ENCODE measurements around the gene DDIAS. TPM values are rescaled to one million over a fixed set of nuclear protein-coding genes. Genes with fewer than 3 reads are reported as not detected.

The DDIAS gene
- total and polyA plus RNA-seq, 2 donors (not counting 1 experiment from before 2014, with no cell fraction given), result 1.7 to 3.3 TPM

GRCh38 chr11:82978422-82979099 lies 77.0 kb downstream of the DDIAS start:
- Mint-ChIP-seq H3K27ac (no peak overlapping the region), H3K9me3 (ENCODE audit: insufficient read depth) (no peaks in the 10 kb centered on the region), H3K27me3 (no peaks in the 10 kb centered on the region), H3K4me1 (peaks cover 51% of the 10 kb centered on the region), H3K4me3 (no peak overlapping the region)
- Histone ChIP-seq H3K4me3 (ENCODE audit: control extremely low read depth in 1 of 5, extremely low read depth in 1 of 5, insufficient read depth in 1 of 5, low read depth in 2 of 5, low read length in 4 of 5) (no peak overlapping the region), H3K79me2 (ENCODE audit: control insufficient read depth, insufficient read depth, low read length) (peaks cover 5% of the 10 kb centered on the region), H3K27ac (ENCODE audit: low read length in 2 of 2) (peak overlapping the region in 1 of 2 donors; percentile 33), H2AFZ (ENCODE audit: insufficient read depth, low read depth, low read length, poor library complexity, severe bottlenecking) (no peak overlapping the region), H3K36me3 (replicated peaks in 1 of 2; ENCODE audit: control extremely low read depth in 1 of 2, control insufficient read depth in 1 of 2, extremely low read depth in 1 of 2, insufficient read depth in 2 of 2, low read length in 1 of 2) (peaks cover 1 to 23% of the 10 kb centered on the region in 2 experiments), H4K20me1 (ENCODE audit: control insufficient read depth, insufficient read depth, low read length, poor library complexity, severe bottlenecking) (no peaks in the 10 kb centered on the region), H3K4me2 (replicated peaks; ENCODE audit: low read depth, low read length, poor library complexity, severe bottlenecking) (no peak overlapping the region), H3K9ac (ENCODE audit: low read length) (no peak overlapping the region), H3K27me3 (replicated peaks in 1 of 4; ENCODE audit: control extremely low read depth in 1 of 4, control insufficient read depth in 3 of 4, insufficient read depth in 4 of 4, low read length in 3 of 4) (no peaks in the 10 kb centered on the region), H3K9me3 (ENCODE audit: control extremely low read depth in 1 of 3, control insufficient read depth in 2 of 3, insufficient read depth in 1 of 3, low read length in 2 of 3) (no peaks in the 10 kb centered on the region), H3K4me1 (ENCODE audit: control insufficient read depth in 2 of 2, insufficient read depth in 2 of 2, low read length in 2 of 2) (peaks cover 22% of the 10 kb centered on the region in 2 donors)
- WGBS (ENCODE audit: insufficient coverage), result 83% methylated on average over 3 of the region's 6 CpGs
- DNase-seq, result no peak
- POLR2A ChIA-PET, result no interaction called here
- no peak for TF ChIP-seq EZH2 (IDR thresholded peaks at IDR 0.05; ENCODE audit: borderline replicate concordance, insufficient read depth, low read depth, low read length, poor library complexity, severe bottlenecking)
- TF ChIP-seq CTCF (IDR thresholded peaks at IDR 0.05), result no peak
- intact Hi-C loops (cut with micrococcal nuclease), result loop anchor here (5.0 kb wide), 1 partner anchor 71 kb away; no protein-coding TSS in a partner anchor
- CTCF ChIA-PET, result no interaction called here
- ATAC-seq (ENCODE audit: low read depth), result no peak

- Histone ChIP-seq H3K27ac (ENCODE audit: low read length in 2 of 2) (peak overlapping the region in 1 of 2 donors; percentile 24), H3K4me2 (replicated peaks; ENCODE audit: low read depth, low read length, poor library complexity, severe bottlenecking) (no peak overlapping the region), H3K9ac (ENCODE audit: low read length) (no peak overlapping the region), H3K36me3 (replicated peaks in 1 of 2; ENCODE audit: control extremely low read depth in 1 of 2, control insufficient read depth in 1 of 2, extremely low read depth in 1 of 2, insufficient read depth in 2 of 2, low read length in 1 of 2) (peaks cover 5 to 35% of the 10 kb centered on the region in 2 experiments), H3K4me3 (ENCODE audit: control extremely low read depth in 1 of 5, extremely low read depth in 1 of 5, insufficient read depth in 1 of 5, low read depth in 2 of 5, low read length in 4 of 5) (no peak overlapping the region), H3K27me3 (replicated peaks in 1 of 4; ENCODE audit: control extremely low read depth in 1 of 4, control insufficient read depth in 3 of 4, insufficient read depth in 4 of 4, low read length in 3 of 4) (no peaks in the 10 kb centered on the region), H3K9me3 (ENCODE audit: control extremely low read depth in 1 of 3, control insufficient read depth in 2 of 3, insufficient read depth in 1 of 3, low read length in 2 of 3) (no peaks in the 10 kb centered on the region), H4K20me1 (ENCODE audit: control insufficient read depth, insufficient read depth, low read length, poor library complexity, severe bottlenecking) (no peaks in the 10 kb centered on the region), H2AFZ (ENCODE audit: insufficient read depth, low read depth, low read length, poor library complexity, severe bottlenecking) (no peak overlapping the region), H3K4me1 (ENCODE audit: control insufficient read depth in 2 of 2, insufficient read depth in 2 of 2, low read length in 2 of 2) (peaks cover 16 to 19% of the 10 kb centered on the region in 2 donors), H3K79me2 (ENCODE audit: control insufficient read depth, insufficient read depth, low read length) (peaks cover 10% of the 10 kb centered on the region)
- intact Hi-C loops (cut with micrococcal nuclease), result loop anchor here (5.0 kb wide), 1 partner anchor 73 kb away; no protein-coding TSS in a partner anchor
- ChIA-PET CTCF (interaction anchor here (1.0 to 1.7 kb wide), 3 partner anchors 24 to 52 kb away, joined by 3 to 5 read pairs (median 3); no protein-coding TSS in a partner anchor), POLR2A (interaction anchor here (1.2 kb wide), 1 partner anchor 16 kb away, joined by 4 read pairs; no protein-coding TSS in a partner anchor)
- no peak for ATAC-seq (ENCODE audit: low read depth)
- Mint-ChIP-seq H3K4me3 (no peak overlapping the region), H3K4me1 (peaks cover 44% of the 10 kb centered on the region), H3K27me3 (no peaks in the 10 kb centered on the region), H3K27ac (no peak overlapping the region), H3K9me3 (ENCODE audit: insufficient read depth) (no peaks in the 10 kb centered on the region)
- TF ChIP-seq EZH2 (IDR thresholded peaks at IDR 0.05; ENCODE audit: borderline replicate concordance, insufficient read depth, low read depth, low read length, poor library complexity, severe bottlenecking), result no peak
- TF ChIP-seq CTCF (IDR thresholded peaks at IDR 0.05), result no peak
- DNase-seq, result no peak
Measured at GRCh38 chr11:82979824-82980223, 78.3 kb downstream of the DDIAS start.
